Measurements from ENCODE around the gene EPGN.
"Not testable (repeated sequence)": the region's sequence is repeated elsewhere in the genome, so short reads cannot be mapped to it uniquely, and the experiment has no call there.

The EPGN gene

GRCh38 chr4:74335341-74336021 is 27.2 kb downstream of the EPGN start:
- no peak for DNase-seq (ENCODE audit: extremely low read depth in 1 of 2, low read depth in 1 of 2)

- no peak for DNase-seq (ENCODE audit: extremely low read depth in 1 of 2, low read depth in 1 of 2)
These were observed 30.6 kb downstream of the EPGN start for GRCh38 chr4:74338792-74339333.

GRCh38 chr4:74339501-74339900 is 31.2 kb downstream of the EPGN start:
- no peak for DNase-seq (ENCODE audit: extremely low read depth in 1 of 2, low read depth in 1 of 2)

- not testable (repeated sequence) for DNase-seq (ENCODE audit: extremely low read depth in 1 of 2, low read depth in 1 of 2)
These were observed 32.2 kb downstream of the EPGN start for GRCh38 chr4:74340421-74340820.

GRCh38 chr4:74344031-74344430 is 35.8 kb downstream of the EPGN start:
- DNase-seq (ENCODE audit: extremely low read depth in 1 of 2, low read depth in 1 of 2), result no peak

- no peak for DNase-seq (ENCODE audit: extremely low read depth in 1 of 2, low read depth in 1 of 2)
These were observed 45.6 kb downstream of the EPGN start for GRCh38 chr4:74353858-74354257.

- no peak for DNase-seq (ENCODE audit: extremely low read depth in 1 of 2, low read depth in 1 of 2)
These were observed 49.7 kb downstream of the EPGN start for GRCh38 chr4:74357965-74358364.

GRCh38 chr4:74361671-74362070 is 53.4 kb downstream of the EPGN start:
- no peak for DNase-seq (ENCODE audit: extremely low read depth in 1 of 2, low read depth in 1 of 2)

- no peak for DNase-seq (ENCODE audit: extremely low read depth in 1 of 2, low read depth in 1 of 2)
These were observed 54.1 kb downstream of the EPGN start for GRCh38 chr4:74362347-74362746.

- DNase-seq (ENCODE audit: extremely low read depth in 1 of 2, low read depth in 1 of 2), result no peak
These were observed 56.0 kb downstream of the EPGN start for GRCh38 chr4:74364256-74364651.

GRCh38 chr4:74364652-74365491 is 56.6 kb downstream of the EPGN start, which contains the start of gene EREG:
Gene EREG (plus strand): TSS chr4:74365145. CDS start chr4:74365309, 164 bp downstream.
- no peak for DNase-seq (ENCODE audit: extremely low read depth in 1 of 2, low read depth in 1 of 2)

- no peak for DNase-seq (ENCODE audit: extremely low read depth in 1 of 2, low read depth in 1 of 2)
These were observed 57.5 kb downstream of the EPGN start for GRCh38 chr4:74365761-74366160.
